CD4-positive, CD25-positive, alpha-beta regulatory T cell (primary cell): ENCODE measurements around the gene NXN. TPM values are rescaled to one million over a fixed set of nuclear protein-coding genes. Genes with fewer than 3 reads are reported as not detected.

ENCODE experiments used
- ATAC-seq, 2 donors: fragments of 150-1000 bp; cut with Tn5 transposase; one replicate each; pipeline ENCODE4 v1.10.0; 2021; ENCODE audit warnings: low read depth in 2 of 2, moderate number of reproducible peaks in 2 of 2, moderate library complexity in 1 of 2
- DNase-seq, 3 donors: peaks; one replicate each; pipeline versions ENCODE4 v3.0.0 to v3.0.0-alpha.2; 2012 to 2022; ENCODE audit warnings: mixed read lengths in 1 of 3
- H3K27ac ChIP-seq: one replicate; pipeline ENCODE4 v1.7.0; 2013; ENCODE audit warnings: mild to moderate bottlenecking, low read length; ENCODE audit not compliant: insufficient read depth, poor library complexity, severe bottlenecking
- H3K27me3 ChIP-seq: one replicate; pipeline ENCODE4 v1.7.0; 2013; ENCODE audit warnings: low read length; ENCODE audit not compliant: control insufficient read depth, insufficient read depth
- H3K36me3 ChIP-seq: one replicate; pipeline ENCODE4 v1.7.0; 2013; ENCODE audit warnings: mild to moderate bottlenecking, low read length, moderate library complexity; ENCODE audit not compliant: control insufficient read depth, insufficient read depth
- H3K4me1 ChIP-seq: 2 replicates; pipeline ENCODE4 v1.7.0; 2013; ENCODE audit warnings: mild to moderate bottlenecking, low read length; ENCODE audit not compliant: insufficient read depth, control insufficient read depth, poor library complexity, severe bottlenecking
- H3K4me3 ChIP-seq: one replicate; pipeline ENCODE4 v1.7.0; 2013; ENCODE audit warnings: low read depth, mild to moderate bottlenecking, low read length, moderate library complexity
- H3K9me3 ChIP-seq, 2 experiments: 1 replicate in 1 of 2; 2 replicates in 1 of 2; pipeline ENCODE4 v1.7.0; 2013; ENCODE audit warnings: low read length in 2 of 2, mild to moderate bottlenecking in 1 of 2, moderate library complexity in 1 of 2; ENCODE audit not compliant: control insufficient read depth in 2 of 2
- H3K27ac Mint-ChIP-seq, 3 donors: one replicate each; pipeline ENCODE4 v1.8.0; 2020 to 2022; ENCODE audit warnings: mild to moderate bottlenecking in 3 of 3, mixed read lengths in 3 of 3, moderate library complexity in 2 of 3
- H3K27me3 Mint-ChIP-seq: one replicate; pipeline ENCODE4 v1.8.0; 2022; ENCODE audit warnings: mild to moderate bottlenecking, mixed read lengths
- H3K36me3 Mint-ChIP-seq: one replicate; pipeline ENCODE4 v1.8.0; 2020; ENCODE audit warnings: mixed read lengths
- H3K4me1 Mint-ChIP-seq, 4 donors: one replicate each; pipeline ENCODE4 v1.8.0; 2020 to 2022; ENCODE audit warnings: mixed read lengths in 4 of 4, mild to moderate bottlenecking in 1 of 4
- H3K4me3 Mint-ChIP-seq, 4 donors: one replicate each; pipeline ENCODE4 v1.8.0; 2020 to 2022; ENCODE audit warnings: mild to moderate bottlenecking in 4 of 4, mixed read lengths in 4 of 4, moderate library complexity in 3 of 4
- H3K9me3 Mint-ChIP-seq, 7 donors: one replicate each; pipeline ENCODE4 v1.8.0; 2020 to 2022; ENCODE audit warnings: mixed read lengths in 7 of 7, mild to moderate bottlenecking in 3 of 7, moderate library complexity in 2 of 7
- polyA plus RNA-seq, 4 donors: library from polyadenylated mRNA; unstranded; fragments of 300-500 nt; fragmentation: Illumina TruSeq; gene quantifications; one replicate each; pipeline ENCODE4 v1.2.3, GENCODE V29; 2021
- total RNA-seq: library from RNA; stranded (reverse); gene quantifications from one replicate; pipeline ENCODE4 v1.2.3, GENCODE V29; 2022

Gene NXN
- total and polyA plus RNA-seq, 5 donors from 2014 or later: 0.44 to 0.89 (median 0.65) TPM

GRCh38 chr17:896454-896853 is 83.1 kb downstream of the NXN start:
- no peaks in the 10 kb centered on the region for H3K36me3 Mint-ChIP-seq
- no peak overlapping the region for H3K27ac ChIP-seq
- H3K36me3 ChIP-seq: no peaks in the 10 kb centered on the region
- ATAC-seq (no peak), DNase-seq (no peak)
- no peaks in the 10 kb centered on the region for H3K9me3 Mint-ChIP-seq
- H3K27ac Mint-ChIP-seq: no peak overlapping the region
- no peak overlapping the region for H3K4me3 Mint-ChIP-seq
- H3K27me3 ChIP-seq: no peaks in the 10 kb centered on the region
- H3K4me1 Mint-ChIP-seq: no peaks in the 10 kb centered on the region
- H3K4me1 ChIP-seq: no peaks in the 10 kb centered on the region
- H3K9me3 ChIP-seq: no peaks in the 10 kb centered on the region
- peaks cover 15% of the 10 kb centered on the region for H3K27me3 Mint-ChIP-seq
- no peak overlapping the region for H3K4me3 ChIP-seq

- no peak for ATAC-seq
- peaks cover 16% of the 10 kb centered on the region for H3K27me3 Mint-ChIP-seq
- Histone ChIP-seq H3K27me3 (no peaks in the 10 kb centered on the region), H3K4me3 (no peak overlapping the region), H3K4me1 (no peaks in the 10 kb centered on the region), H3K27ac (no peak overlapping the region), H3K36me3 (no peaks in the 10 kb centered on the region), H3K9me3 (no peaks in the 10 kb centered on the region)
- no peak for DNase-seq
- no peak overlapping the region for H3K4me3 Mint-ChIP-seq
- no peaks in the 10 kb centered on the region for H3K36me3 Mint-ChIP-seq
- no peak overlapping the region for H3K27ac Mint-ChIP-seq
- H3K4me1 Mint-ChIP-seq: no peaks in the 10 kb centered on the region
- no peaks in the 10 kb centered on the region for H3K9me3 Mint-ChIP-seq
Observed at GRCh38 chr17:892958-893357, 86.6 kb downstream of the NXN start.

DNA sequence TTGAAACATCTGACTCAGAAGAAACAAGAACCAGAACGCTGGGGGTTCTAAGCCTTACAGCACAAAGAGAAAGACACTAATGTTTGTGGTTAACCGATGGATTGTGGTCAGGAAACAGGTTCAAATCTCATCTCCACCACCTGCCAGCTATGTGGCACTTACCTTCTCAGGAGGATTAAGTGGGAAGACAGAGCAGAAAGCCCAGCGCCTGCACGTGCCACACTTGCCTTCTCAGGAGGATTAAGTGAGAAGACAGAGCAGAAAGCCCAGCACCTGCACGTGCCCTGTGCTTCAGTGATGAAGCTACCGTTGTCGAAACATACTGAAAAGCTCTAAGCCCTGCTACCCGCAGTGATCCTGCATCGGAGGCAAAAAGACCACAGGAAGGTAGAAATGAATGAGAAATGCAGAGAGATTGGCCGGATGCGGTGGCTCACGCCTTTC is 90.6 kb downstream of the NXN start:
- Histone ChIP-seq H3K27me3 (no peaks in the 10 kb centered on the region), H3K36me3 (no peaks in the 10 kb centered on the region), H3K4me3 (no peak overlapping the region), H3K27ac (no peak overlapping the region), H3K4me1 (no peaks in the 10 kb centered on the region), H3K9me3 (no peaks in the 10 kb centered on the region)
- Mint-ChIP-seq H3K9me3 (no peaks in the 10 kb centered on the region), H3K4me3 (no peak overlapping the region), H3K4me1 (no peaks in the 10 kb centered on the region), H3K36me3 (no peaks in the 10 kb centered on the region), H3K27me3 (peaks cover 10% of the 10 kb centered on the region), H3K27ac (no peak overlapping the region)
- ATAC-seq (no peak), DNase-seq (peak in 1 of 3 donors; percentile 8)

DNA sequence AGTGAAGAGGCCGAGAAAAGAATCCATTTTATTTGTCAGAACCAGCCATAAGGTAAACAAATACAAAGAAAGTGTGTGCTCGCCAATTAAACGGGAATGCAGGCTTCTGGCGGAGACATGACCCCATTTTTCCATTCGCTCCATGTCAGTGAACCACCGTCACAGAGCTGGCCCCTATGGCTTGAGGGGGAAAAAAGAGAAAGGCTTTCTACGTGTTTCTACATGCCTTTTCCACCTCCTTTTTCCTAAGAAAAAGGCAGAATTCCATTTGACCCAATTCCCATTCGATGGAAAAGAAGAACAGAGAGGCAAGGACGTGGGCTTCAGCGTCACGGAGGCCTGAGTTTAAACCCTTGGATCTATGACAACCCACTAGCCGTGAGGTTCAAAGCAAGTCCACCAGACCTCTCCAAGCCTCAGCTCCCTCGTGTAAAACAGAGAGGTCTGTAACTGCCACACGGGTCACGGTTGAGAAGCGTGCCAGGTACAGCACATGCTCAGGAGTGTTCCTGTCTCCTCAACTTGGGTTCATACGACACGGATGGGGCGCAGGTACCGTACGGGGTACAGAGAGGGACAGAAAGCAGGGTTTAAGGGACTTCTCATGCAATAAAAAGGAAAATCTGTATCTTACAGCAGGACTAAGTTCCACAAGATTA is 91.9 kb downstream of the NXN start:
- no peaks in the 10 kb centered on the region for H3K4me1 ChIP-seq
- H3K4me3 Mint-ChIP-seq: no peak overlapping the region

DNA sequence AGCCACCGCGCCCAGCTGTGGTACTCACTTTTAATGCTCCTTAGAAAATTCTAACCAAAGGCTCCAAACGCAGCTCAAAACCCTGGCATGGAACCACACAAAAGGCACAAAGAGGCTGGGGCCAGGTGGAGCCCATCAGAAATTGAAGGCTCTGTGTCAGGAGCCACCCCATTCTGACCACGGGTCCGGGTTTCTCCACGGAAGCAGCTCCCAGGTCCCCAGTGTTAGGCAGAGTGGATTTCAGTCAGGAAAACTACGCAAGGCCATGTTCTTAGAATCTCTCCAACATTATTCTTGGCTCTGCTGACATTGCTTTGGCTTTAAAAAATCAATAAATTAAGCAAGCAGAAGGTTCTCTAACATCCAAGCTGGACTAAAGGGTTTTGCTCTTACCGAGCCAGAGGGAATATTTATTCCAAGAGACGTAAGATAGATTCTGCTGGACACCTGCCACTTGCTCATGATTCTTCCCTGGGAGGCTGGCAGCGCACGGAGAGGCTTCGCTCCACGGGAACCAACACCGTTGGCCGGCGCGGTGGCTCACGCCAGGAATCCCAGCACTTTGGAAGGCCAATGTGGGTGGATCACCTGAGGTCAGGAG is 93.5 kb downstream of the NXN start:
- no peaks in the 10 kb centered on the region for H3K36me3 ChIP-seq
- H3K9me3 ChIP-seq: no peaks in the 10 kb centered on the region
- H3K27me3 ChIP-seq: no peaks in the 10 kb centered on the region
- H3K36me3 Mint-ChIP-seq: no peaks in the 10 kb centered on the region
- no peaks in the 10 kb centered on the region for H3K4me1 ChIP-seq
- H3K4me3 ChIP-seq: no peak overlapping the region
- no peak for ATAC-seq
- H3K27ac Mint-ChIP-seq: no peak overlapping the region
- peaks cover 19% of the 10 kb centered on the region for H3K27me3 Mint-ChIP-seq
- no peaks in the 10 kb centered on the region for H3K9me3 Mint-ChIP-seq
- H3K4me3 Mint-ChIP-seq: no peak overlapping the region
- no peaks in the 10 kb centered on the region for H3K4me1 Mint-ChIP-seq
- H3K27ac ChIP-seq: no peak overlapping the region
- DNase-seq: no peak

More for the DNA sequence above, 91.9 kb downstream of the NXN start:
- ATAC-seq: no peak
- H3K27ac Mint-ChIP-seq: no peak overlapping the region
- no peaks in the 10 kb centered on the region for H3K36me3 ChIP-seq
- no peaks in the 10 kb centered on the region for H3K36me3 Mint-ChIP-seq
- no peak for DNase-seq
- no peaks in the 10 kb centered on the region for H3K9me3 ChIP-seq
- no peak overlapping the region for H3K4me3 ChIP-seq
- no peak overlapping the region for H3K27ac ChIP-seq
- no peaks in the 10 kb centered on the region for H3K9me3 Mint-ChIP-seq
- H3K27me3 ChIP-seq: no peaks in the 10 kb centered on the region
- no peaks in the 10 kb centered on the region for H3K4me1 Mint-ChIP-seq
- H3K27me3 Mint-ChIP-seq: peaks cover 14% of the 10 kb centered on the region

- no peak for DNase-seq
- peaks cover 0 to 6% (median 0%) of the 10 kb centered on the region in 4 donors for H3K4me1 Mint-ChIP-seq
Observed at GRCh38 chr17:883586-883962, 96.0 kb downstream of the NXN start.

GRCh38 chr17:882827-883585 is 96.6 kb downstream of the NXN start:
- peaks cover 9% of the 10 kb centered on the region for H3K27me3 Mint-ChIP-seq
- Histone ChIP-seq H3K27ac (no peak overlapping the region), H3K4me1 (peaks cover 5% of the 10 kb centered on the region), H3K4me3 (no peak overlapping the region), H3K9me3 (no peaks in the 10 kb centered on the region), H3K36me3 (no peaks in the 10 kb centered on the region), H3K27me3 (no peaks in the 10 kb centered on the region)
- no peaks in the 10 kb centered on the region for H3K36me3 Mint-ChIP-seq
- no peak overlapping the region for H3K27ac Mint-ChIP-seq
- peaks cover 0 to 1% (median 0%) of the 10 kb centered on the region in 7 donors for H3K9me3 Mint-ChIP-seq
- peaks cover 0 to 9% (median 0%) of the 10 kb centered on the region in 4 donors for H3K4me1 Mint-ChIP-seq
- DNase-seq (no peak), ATAC-seq (no peak)
- H3K4me3 Mint-ChIP-seq: peak overlapping the region in 1 of 4 donors; percentile 15

More at GRCh38 chr17:883586-883962, 96.0 kb downstream of the NXN start:
- peaks cover 5% of the 10 kb centered on the region for H3K4me1 ChIP-seq
- no peak overlapping the region for H3K27ac ChIP-seq
- Mint-ChIP-seq H3K4me3 (no peak overlapping the region), H3K27me3 (peaks cover 9% of the 10 kb centered on the region), H3K36me3 (no peaks in the 10 kb centered on the region), H3K9me3 (peaks cover 0 to 1% (median 0%) of the 10 kb centered on the region in 7 donors), H3K27ac (no peak overlapping the region)
- no peaks in the 10 kb centered on the region for H3K27me3 ChIP-seq
- no peaks in the 10 kb centered on the region for H3K9me3 ChIP-seq
- H3K36me3 ChIP-seq: no peaks in the 10 kb centered on the region
- H3K4me3 ChIP-seq: no peak overlapping the region
- no peak for ATAC-seq
